GM18873 (cell line): ENCODE data around the gene MAG.

ENCODE experiments used
- ATAC-seq: cut with Tn5 transposase; IDR thresholded peaks from one replicate; pipeline ENCODE4 v1.9.1; 2021; ENCODE audit warnings: mild to moderate bottlenecking, moderate library complexity, moderate number of reproducible peaks; ENCODE audit not compliant: unreplicated experiment, low FRiP score

The MAG gene

DNA sequence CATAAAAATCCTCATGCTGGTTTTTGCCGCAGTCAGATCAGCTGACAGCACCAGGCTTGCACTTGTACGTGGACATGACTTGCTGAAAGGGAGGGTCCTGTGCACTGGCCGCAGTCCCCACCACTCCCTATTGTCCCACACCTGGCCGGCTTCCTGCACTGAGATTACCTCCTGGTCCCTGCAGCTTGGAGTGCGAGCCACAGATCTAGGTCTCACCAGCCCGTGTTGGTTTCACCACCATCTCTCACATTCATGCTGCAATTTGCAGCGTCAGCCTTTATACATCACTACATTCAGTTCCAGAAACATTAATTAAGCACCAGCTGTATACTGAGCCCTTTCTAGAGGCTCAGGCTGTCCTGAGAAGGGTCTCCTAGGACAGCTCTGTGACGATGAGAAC is 22.1 kb downstream of the MAG start:
- ATAC-seq = no peak

DNA sequence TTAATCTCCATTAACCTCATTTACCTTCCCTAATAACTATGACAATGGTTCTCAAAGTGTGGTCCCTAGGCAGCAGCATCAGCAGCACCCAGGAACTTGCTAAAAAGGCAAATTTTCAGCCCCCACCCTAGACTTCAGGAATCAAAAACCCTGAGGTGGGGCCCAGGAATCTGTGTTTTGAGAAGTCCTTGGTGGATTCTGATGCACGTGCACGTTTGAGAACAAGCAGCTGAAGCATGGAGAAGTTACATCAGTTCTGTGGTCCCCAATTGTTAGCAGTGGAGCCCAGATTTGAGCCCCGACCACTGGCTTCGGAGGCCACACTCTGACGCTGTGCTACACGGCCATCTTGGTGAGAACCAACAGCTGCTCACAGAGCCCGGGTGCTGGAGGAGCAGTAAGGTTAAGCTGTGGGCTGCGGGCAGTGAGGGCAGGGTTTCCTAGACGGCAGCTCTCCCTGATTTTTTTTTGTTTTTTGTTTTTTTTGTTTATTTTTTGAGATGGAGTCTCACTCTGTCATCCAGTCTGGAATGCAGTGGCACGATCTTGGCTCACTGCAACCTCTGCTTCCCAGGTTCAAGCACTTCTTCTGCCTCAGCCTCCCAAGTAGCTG is 23.0 kb downstream of the MAG start:
- no peak for ATAC-seq

DNA sequence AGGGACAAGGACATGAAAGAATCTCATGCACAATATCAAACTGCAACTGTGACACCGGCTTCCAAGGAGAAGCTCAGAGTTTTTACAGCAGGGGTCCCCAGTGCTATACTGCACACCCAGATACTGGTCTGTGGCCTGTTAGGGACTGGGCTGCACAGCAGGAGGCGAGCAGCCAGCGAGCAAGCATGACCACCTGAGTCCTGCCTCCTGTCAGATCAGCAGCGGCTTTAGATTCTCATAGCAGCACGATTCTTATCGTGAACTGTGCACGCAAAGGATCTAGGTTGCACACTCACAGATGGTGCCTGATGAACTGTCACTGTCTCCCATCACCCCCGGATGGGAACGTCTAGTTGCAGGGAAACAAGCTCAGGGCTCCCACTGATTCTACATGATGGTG is 23.9 kb downstream of the MAG start:
- ATAC-seq = no peak

DNA sequence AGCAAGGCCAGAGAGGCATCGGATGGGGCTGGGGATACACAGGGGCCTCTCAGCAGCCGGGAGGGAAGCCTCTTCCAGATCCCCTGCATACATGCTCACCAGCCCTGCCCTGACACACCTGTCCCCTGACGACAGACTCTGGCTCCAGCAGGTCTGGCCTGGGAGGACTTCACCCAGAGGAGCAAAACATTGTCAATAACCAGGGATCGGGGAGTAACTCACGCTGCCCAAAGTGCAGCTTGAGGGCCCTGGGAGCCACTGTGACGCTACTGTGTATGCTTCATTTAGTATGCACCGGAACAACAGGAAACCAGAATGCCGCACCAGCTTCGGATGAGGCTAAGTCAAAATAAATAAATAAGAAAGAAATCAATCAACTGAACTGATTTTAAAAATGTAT is 24.6 kb downstream of the MAG start:
- no peak for ATAC-seq

DNA sequence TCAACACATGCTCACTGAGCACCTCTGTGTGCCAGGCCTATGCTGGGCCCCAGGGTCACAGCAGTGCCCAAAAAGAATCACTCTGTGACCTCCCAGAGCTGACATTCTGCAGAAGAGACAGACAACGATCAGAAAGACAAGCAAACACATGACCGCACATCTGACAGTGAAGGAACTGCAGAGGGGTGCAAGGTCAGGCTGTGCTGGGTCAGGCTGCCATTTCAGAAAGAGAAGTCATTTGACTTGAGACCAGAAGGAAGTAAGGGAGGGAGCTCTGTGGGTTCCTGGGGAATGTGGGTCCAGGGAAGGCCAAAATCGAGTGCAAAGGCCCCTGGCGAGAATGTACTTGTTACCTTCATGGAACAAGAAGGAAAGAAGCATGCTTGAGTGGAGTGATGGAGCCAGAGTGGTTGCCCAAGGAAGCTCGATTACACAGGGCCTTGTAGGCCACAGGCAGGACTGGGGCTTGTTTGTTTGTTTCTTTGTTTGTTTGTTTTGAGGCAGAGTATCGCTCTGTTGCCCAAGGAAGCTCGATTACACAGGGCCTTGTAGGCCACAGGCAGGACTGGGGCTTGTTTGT is 25.6 kb downstream of the MAG start:
- no peak for ATAC-seq

DNA sequence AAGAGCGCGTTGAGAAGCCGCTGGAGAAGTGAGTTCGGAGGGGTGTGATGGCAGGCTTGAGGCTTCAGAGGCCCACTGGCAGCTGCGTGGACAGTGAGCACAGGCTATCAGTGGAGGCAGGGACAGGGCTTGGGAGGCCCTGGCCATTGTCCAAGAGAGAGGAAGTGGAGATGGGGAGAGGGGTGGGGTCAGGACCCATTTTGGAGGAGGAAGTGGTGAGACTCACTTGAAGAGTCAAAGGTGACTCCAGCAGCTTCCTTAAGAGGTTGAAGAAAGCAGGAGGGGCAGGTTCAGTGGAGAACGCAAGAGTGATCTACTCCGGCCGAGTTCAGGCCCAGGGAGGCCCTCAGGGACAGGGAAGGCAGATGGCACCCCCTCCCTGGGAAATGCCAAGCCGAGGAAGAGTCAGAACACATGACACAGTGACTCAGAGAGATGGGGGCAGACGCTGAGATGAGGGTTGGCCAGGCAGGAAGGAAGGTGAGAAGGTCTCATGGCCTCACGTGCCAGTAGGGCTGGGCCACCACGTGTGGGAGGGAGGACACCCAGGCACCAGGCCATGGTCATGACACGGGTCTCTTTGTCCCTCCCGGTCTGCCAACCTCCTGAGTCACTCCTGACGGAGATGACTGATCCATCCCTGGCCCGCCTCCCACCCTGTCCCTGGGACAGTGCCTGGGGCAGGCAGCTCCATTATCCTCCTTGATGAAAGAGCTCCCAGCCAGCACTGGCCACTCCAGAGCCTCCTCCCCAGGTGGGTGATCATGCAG is 26.9 kb downstream of the MAG start:
- no peak for ATAC-seq

DNA sequence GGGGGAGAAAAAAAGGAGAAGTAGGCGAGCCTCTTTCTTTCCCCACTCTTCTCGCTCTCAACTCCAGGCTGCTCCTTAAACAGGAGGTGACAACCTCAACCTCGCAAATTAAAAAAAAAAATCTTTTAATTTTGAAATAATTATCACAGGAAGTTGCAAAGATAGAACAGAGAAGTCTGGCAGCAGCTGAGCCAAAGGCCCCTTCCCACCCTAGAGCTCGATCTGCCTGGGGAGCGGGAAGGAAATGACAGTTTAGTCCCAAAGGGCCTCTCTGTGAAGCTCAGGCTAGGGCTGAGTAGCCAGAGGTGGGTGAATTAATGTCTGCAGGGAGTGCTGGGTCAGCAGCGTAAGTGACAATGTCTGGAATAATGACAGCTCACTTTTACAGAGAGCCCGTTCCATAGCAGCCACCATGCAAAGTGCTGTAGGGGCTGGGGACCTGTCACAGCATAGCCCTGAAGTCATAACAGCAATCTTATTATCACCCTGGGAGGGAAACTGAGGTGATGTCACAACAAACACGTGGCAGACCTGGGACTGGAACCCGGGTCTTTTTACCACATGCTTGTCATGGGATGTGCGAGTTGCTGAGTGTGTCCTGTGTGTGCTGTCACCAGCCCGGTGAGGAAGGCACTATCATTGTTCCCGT is 28.2 kb downstream of the MAG start:
- no peak for ATAC-seq

DNA sequence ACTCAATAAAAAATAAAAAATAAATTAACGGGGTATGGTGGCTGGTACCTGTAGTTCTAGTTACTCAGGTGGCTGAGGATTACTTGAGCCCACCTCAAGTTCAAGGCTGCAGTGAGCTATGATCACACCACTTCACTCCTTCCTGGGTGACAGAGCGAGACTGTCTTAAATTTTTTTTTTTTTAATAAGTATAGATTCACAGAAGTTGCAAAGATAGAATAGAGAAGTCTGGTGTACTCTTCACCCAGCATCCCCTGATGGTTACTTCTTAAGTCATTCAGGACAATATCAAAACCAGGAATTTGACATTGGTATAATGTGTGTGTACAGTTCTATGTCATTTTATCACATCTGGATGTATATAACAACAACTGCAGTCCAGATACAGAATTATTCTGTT is 29.3 kb downstream of the MAG start:
- ATAC-seq = no peak

DNA sequence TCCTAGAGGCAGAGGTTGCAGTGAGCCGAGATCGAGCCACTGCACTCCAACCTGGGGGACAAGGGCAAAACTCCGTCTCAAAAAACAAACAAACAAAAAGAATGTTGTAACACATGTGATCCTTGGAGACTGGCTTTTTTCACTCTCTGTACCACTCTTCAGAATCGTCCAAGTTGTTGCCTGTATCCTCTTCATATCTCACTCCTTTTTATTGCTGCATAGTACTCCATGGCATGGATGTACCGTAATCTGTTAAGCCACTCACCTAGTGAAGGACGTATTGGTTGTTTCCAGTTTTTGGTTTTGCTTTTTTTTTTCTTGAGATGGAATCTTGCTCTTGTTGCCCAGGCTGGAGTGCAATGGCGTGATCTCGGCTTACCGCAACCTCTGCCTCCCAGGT is 30.1 kb downstream of the MAG start:
- no peak for ATAC-seq

DNA sequence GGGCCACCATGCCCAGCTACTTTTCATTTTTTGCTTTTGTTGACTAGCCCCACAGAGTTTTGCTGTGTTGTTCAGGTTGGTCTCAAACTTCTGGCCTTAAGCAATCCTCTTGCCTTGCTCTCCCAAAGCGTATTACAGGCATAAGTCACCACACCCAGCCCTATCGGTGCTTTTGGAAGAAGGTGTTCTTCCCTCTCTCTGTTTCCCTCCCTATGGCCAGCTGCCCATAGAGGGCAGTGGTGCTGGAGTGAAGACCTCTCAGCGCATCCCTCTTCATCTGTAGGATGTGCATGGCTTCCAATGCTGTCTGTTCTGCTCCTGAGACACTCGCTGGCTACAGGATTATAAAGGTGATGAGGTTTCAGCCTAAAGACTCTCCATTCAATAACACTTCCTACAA is 35.7 kb downstream of the MAG start:
- ATAC-seq = no peak

DNA sequence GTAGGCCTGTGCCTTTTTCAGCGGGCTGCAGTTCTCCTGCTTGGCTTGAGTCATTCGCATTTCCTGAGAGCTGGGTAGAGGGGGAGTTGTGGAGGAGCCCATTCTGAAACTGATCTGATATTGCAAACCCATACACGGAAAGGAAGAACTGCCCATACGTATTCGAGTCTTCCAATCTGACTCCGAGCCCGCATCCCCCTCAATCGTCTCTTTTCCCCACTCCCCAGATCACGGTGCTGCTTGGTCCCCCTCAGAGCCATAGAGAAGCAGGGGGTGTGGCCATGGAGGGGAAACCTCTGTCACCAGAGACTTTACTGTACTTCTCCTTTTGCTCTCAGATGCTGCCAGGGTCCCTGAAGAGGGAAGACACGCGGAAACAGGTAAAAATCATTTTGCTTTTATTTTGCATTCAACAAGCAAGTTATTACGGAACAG is 36.9 kb downstream of the MAG start, which contains the start of gene CD22:
TSS of gene CD22 (plus strand) at position 337 of the 435 bp plus-strand sequence. CDS start 2,854 bp downstream, outside the sequence.
- no peak for ATAC-seq

DNA sequence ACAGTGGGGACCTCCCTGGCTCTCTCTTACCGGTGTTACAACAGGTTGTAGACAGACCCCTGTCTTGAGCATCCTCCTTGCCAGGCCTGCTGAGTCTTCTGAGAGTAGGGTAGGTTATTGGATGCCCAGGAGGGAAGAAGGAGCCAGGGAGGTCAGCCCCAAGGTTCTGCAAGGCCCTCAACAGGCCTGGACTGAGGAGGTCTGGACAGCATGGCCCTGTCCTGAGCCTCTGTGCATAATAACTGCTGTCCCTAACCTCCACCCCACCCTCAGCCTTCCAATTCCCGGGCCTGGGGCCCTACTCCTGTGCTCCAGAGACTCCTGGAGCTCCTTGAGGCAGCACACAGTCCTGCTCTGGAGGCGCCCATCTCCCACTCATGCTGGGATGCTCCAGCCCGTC is 37.4 kb downstream of the MAG start:
- ATAC-seq = no peak

DNA sequence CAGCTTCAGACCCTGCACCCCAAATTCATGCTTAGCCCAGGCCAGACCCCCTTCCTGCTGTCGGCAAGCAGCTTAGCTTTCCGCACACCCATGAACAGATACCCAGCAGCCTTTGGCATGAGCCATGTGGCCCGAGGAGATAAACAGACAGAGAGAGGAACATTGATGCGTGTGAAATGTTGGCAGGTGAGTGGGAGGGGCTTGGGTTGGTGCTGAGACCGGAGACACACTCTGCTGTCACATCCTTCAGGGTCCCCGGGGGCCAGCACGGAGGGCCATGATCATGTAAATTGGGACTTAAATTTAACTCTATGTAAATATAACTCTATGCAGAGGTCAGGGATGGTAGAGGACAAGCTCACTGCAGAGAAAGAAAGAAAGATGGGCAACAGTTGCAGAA is 38.5 kb downstream of the MAG start:
- peak; percentile 50 for ATAC-seq

DNA sequence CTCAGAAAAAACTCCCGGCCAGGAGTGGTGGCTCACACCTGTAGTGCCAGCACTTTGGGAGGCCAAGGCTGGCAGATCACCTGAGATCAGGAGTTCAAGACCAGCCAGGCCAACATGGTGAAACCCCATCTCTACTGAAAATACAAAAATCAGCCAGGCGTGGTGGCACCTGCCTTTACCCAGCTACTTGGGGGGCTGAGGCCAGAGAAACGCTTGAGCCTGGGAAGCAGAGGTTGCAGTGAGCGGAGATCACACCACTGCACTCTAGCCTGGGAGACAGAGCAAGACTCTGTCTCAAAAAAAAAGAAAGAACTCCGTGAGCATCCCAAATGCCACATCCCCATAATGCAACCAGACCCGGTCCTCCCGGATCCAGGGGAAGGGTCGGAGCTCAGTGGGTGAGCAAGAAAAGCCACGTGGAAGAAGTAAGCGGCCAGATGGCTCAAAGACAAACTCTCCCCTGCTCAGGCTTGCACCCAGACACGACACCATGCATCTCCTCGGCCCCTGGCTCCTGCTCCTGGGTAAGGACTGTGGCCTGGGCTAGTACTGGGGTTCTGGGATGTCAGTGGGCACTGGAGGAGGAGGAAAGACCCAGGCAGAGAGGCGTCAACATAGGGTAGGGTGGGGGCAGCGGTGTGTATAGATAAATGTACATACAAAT is 39.7 kb downstream of the MAG start:
- no peak for ATAC-seq

DNA sequence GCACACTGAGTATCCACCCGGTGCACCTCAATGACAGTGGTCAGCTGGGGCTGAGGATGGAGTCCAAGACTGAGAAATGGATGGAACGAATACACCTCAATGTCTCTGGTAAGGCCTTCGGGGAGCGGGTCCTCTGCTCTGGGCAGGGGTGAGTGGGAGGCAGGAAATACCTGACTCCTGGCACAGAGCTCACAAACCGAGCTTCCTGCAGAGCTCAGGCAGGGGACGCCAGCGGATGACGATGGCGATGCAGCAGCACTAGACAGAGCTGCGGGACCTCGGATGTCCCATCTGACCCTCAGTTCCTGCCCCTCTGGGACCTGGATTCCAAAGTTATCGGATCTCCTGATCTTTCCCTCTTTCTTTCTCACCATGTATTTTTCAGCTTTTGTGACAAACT is 40.9 kb downstream of the MAG start:
- ATAC-seq = no peak

DNA sequence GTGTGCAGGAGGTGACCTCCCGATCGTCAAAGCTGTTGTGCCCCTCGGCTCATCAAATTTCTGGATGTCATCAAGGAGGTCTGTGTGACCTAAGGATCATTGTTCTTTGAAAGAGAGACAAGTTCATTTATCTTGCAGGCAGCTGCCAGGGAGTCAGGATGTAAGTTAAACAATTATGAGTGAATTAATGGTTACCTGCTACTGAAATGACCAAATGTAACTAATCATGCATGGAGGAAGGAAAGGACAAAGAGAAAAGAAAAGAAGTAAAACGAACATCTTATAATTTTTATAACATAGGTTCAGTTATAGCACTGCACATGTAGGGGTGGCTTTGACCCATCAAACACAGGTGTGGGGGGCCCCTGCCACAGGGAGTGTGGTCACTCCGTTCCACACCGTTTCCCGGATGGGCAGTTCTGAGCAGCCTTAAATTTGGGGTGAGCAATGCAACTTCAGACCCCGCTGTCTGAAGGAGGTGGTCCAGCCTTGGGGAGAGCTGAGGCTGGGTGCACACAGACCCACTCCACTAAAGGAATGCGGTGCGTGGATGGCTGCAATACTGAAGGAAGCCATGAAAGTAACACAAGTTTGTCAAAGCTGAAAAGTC is 42.3 kb downstream of the MAG start:
- ATAC-seq = no peak

DNA sequence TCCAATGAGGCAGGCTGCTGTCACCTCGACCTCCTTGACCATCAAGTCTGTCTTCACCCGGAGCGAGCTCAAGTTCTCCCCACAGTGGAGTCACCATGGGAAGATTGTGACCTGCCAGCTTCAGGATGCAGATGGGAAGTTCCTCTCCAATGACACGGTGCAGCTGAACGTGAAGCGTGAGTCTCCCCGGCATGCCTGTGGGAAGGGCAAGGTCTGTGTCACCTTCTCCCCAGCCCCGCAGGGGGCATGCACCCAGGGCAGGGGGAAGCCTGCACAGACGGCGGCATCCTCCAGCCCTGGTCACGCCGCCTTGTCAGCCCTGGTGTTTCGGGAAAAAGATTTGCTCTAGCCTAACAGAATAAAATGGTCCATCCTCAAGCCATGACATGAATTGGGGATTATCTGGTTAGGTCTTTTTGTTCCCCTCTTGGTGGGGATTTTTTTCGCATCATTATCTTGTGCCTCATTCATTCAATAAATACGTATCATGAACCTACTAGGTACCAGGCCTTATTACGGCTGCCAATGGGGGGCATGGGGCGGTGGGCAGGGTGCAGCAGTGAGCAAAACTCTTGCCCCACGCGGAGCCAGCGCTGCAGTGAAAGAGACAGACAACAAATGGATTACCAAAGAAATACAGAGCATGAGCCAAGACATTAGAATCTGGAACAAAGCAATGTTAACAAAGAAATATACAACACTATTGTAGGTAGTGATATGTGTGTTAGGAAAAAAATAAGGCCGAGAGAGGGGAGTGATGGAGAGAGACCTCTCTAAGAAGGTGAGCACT is 44.4 kb downstream of the MAG start:
- ATAC-seq = no peak

DNA sequence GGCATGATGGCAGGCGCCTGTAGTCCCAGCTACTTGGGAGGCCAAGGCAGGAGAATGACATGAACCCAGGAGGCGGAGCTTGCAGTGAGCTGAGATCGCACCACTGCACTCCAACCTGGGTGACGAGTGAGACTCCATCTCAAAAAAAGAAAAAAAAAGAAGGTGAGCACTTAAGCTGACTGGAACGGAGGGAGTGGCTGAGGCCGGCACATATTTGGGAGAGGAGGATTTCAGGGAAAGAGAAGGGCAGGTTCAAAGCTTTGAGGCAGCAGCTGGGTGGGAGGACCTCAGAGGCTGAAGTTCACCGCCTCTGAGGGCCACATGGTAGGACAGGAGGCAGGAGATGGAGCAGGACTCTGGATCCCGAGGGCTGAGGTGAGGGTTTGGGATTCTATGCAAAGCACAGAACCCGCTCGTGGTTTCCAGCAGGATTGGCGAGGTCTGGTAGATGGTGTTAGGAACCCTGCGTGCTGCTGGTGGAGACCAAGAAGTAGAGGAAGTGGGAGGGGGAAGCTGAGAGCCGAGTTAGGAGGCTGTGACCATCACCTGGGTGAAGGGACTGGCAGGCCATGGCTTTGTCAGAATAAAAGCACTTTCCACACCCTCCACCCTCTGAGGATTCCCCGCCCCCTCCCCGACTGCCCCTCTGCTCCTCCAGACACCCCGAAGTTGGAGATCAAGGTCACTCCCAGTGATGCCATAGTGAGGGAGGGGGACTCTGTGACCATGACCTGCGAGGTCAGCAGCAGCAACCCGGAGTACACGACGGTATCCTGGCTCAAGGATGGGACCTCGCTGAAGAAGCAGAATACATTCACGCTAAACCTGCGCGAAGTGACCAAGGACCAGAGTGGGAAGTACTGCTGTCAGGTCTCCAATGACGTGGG is 45.4 kb downstream of the MAG start:
- no peak for ATAC-seq

DNA sequence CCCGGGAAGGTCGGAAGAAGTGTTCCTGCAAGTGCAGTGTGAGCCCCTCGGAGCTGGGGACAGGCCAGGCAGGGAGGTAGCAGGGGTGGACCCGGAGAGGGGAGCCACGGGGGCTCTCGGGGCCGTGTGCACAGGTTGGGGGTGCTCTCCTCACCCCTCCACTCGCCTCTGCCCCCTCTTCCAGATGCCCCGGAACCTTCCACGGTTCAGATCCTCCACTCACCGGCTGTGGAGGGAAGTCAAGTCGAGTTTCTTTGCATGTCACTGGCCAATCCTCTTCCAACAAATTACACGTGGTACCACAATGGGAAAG is 46.0 kb downstream of the MAG start:
- ATAC-seq = no peak
